Activated naive CD4-positive, alpha-beta T cell treated with anti-CD3 and anti-CD28 coated beads, Interleukin-2, amount 50 U/mL, for 24 hours (primary cell): ENCODE measurements around the gene LCE5A.

Experiments
- H3K27ac Mint-ChIP-seq: one replicate; pipeline ENCODE4 v1.8.0; 2021; ENCODE audit warnings: mild to moderate bottlenecking, mixed read lengths
- H3K27me3 Mint-ChIP-seq: one replicate; pipeline ENCODE4 v1.8.0; 2021; ENCODE audit warnings: mixed read lengths
- H3K36me3 Mint-ChIP-seq: one replicate; pipeline ENCODE4 v1.8.0; 2021; ENCODE audit warnings: mixed read lengths
- H3K4me1 Mint-ChIP-seq: one replicate; pipeline ENCODE4 v1.8.0; 2021; ENCODE audit warnings: mixed read lengths
- H3K4me3 Mint-ChIP-seq: one replicate; pipeline ENCODE4 v1.8.0; 2021; ENCODE audit warnings: mild to moderate bottlenecking, mixed read lengths
- H3K9me3 Mint-ChIP-seq: one replicate; pipeline ENCODE4 v1.8.0; 2021; ENCODE audit warnings: mixed read lengths

Gene LCE5A

GRCh38 chr1:152506899-152507498 is 3.6 kb upstream of the LCE5A start:
- Mint-ChIP-seq H3K27me3 (peaks cover 26% of the 10 kb centered on the region), H3K9me3 (no peaks in the 10 kb centered on the region), H3K4me1 (no peaks in the 10 kb centered on the region), H3K4me3 (no peak overlapping the region), H3K36me3 (no peaks in the 10 kb centered on the region), H3K27ac (no peak overlapping the region)

- no peak overlapping the region for H3K4me3 Mint-ChIP-seq
- no peaks in the 10 kb centered on the region for H3K36me3 Mint-ChIP-seq
- no peak overlapping the region for H3K27ac Mint-ChIP-seq
- no peaks in the 10 kb centered on the region for H3K9me3 Mint-ChIP-seq
- peaks cover 54% of the 10 kb centered on the region for H3K27me3 Mint-ChIP-seq
- peaks cover 5% of the 10 kb centered on the region for H3K4me1 Mint-ChIP-seq
These were observed 993 bp downstream of the LCE5A start for GRCh38 chr1:152511596-152511995.

- Mint-ChIP-seq H3K27ac (no peak overlapping the region), H3K36me3 (no peaks in the 10 kb centered on the region), H3K4me3 (no peak overlapping the region), H3K27me3 (peaks cover 65% of the 10 kb centered on the region), H3K9me3 (no peaks in the 10 kb centered on the region), H3K4me1 (peaks cover 5% of the 10 kb centered on the region)
These were observed 2.5 kb downstream of the LCE5A start for GRCh38 chr1:152513081-152513480.

- H3K27me3 Mint-ChIP-seq, result peaks cover 58% of the 10 kb centered on the region
- H3K27ac Mint-ChIP-seq, result no peak overlapping the region
- peaks cover 5% of the 10 kb centered on the region for H3K4me1 Mint-ChIP-seq
- H3K9me3 Mint-ChIP-seq, result no peaks in the 10 kb centered on the region
- H3K36me3 Mint-ChIP-seq, result no peaks in the 10 kb centered on the region
- peak overlapping the region; percentile 15 for H3K4me3 Mint-ChIP-seq
These were observed 4.3 kb downstream of the LCE5A start for GRCh38 chr1:152514715-152515433.

GRCh38 chr1:152515434-152515783 is 4.8 kb downstream of the LCE5A start:
- Mint-ChIP-seq H3K27ac (no peak overlapping the region), H3K36me3 (no peaks in the 10 kb centered on the region), H3K4me1 (peaks cover 5% of the 10 kb centered on the region), H3K9me3 (no peaks in the 10 kb centered on the region), H3K4me3 (no peak overlapping the region), H3K27me3 (peaks cover 54% of the 10 kb centered on the region)

GRCh38 chr1:152516082-152516481 is 5.5 kb downstream of the LCE5A start:
- Mint-ChIP-seq H3K27me3 (peaks cover 50% of the 10 kb centered on the region), H3K36me3 (no peaks in the 10 kb centered on the region), H3K4me3 (no peak overlapping the region), H3K9me3 (no peaks in the 10 kb centered on the region), H3K27ac (no peak overlapping the region), H3K4me1 (peaks cover 5% of the 10 kb centered on the region)

GRCh38 chr1:152517237-152517811 is 6.7 kb downstream of the LCE5A start:
- H3K36me3 Mint-ChIP-seq, result no peaks in the 10 kb centered on the region
- H3K27me3 Mint-ChIP-seq, result peaks cover 43% of the 10 kb centered on the region
- no peak overlapping the region for H3K4me3 Mint-ChIP-seq
- H3K9me3 Mint-ChIP-seq, result no peaks in the 10 kb centered on the region
- peaks cover 5% of the 10 kb centered on the region for H3K4me1 Mint-ChIP-seq
- no peak overlapping the region for H3K27ac Mint-ChIP-seq

- peaks cover 2% of the 10 kb centered on the region for H3K4me1 Mint-ChIP-seq
- no peak overlapping the region for H3K27ac Mint-ChIP-seq
- no peaks in the 10 kb centered on the region for H3K9me3 Mint-ChIP-seq
- H3K36me3 Mint-ChIP-seq, result no peaks in the 10 kb centered on the region
- peaks cover 31% of the 10 kb centered on the region for H3K27me3 Mint-ChIP-seq
- H3K4me3 Mint-ChIP-seq, result no peak overlapping the region
These were observed 9.2 kb downstream of the LCE5A start for GRCh38 chr1:152519851-152520250.

GRCh38 chr1:152520561-152521090 is 10.0 kb downstream of the LCE5A start:
- H3K9me3 Mint-ChIP-seq, result no peaks in the 10 kb centered on the region
- H3K36me3 Mint-ChIP-seq, result no peaks in the 10 kb centered on the region
- peaks cover 28% of the 10 kb centered on the region for H3K27me3 Mint-ChIP-seq
- no peak overlapping the region for H3K4me3 Mint-ChIP-seq
- no peaks in the 10 kb centered on the region for H3K4me1 Mint-ChIP-seq
- no peak overlapping the region for H3K27ac Mint-ChIP-seq

GRCh38 chr1:152525080-152525641 is 14.6 kb downstream of the LCE5A start:
- no peak overlapping the region for H3K4me3 Mint-ChIP-seq
- no peak overlapping the region for H3K27ac Mint-ChIP-seq
- H3K36me3 Mint-ChIP-seq, result no peaks in the 10 kb centered on the region
- H3K4me1 Mint-ChIP-seq, result no peaks in the 10 kb centered on the region
- no peaks in the 10 kb centered on the region for H3K9me3 Mint-ChIP-seq
- peaks cover 11% of the 10 kb centered on the region for H3K27me3 Mint-ChIP-seq

GRCh38 chr1:152533327-152533938 is 22.8 kb downstream of the LCE5A start:
- Mint-ChIP-seq H3K36me3 (no peaks in the 10 kb centered on the region), H3K27ac (no peak overlapping the region), H3K4me3 (no peak overlapping the region), H3K27me3 (peaks cover 17% of the 10 kb centered on the region), H3K9me3 (no peaks in the 10 kb centered on the region), H3K4me1 (no peaks in the 10 kb centered on the region)

GRCh38 chr1:152535774-152536173 is 25.2 kb downstream of the LCE5A start:
- no peaks in the 10 kb centered on the region for H3K4me1 Mint-ChIP-seq
- no peaks in the 10 kb centered on the region for H3K36me3 Mint-ChIP-seq
- no peak overlapping the region for H3K4me3 Mint-ChIP-seq
- H3K9me3 Mint-ChIP-seq, result no peaks in the 10 kb centered on the region
- peaks cover 18% of the 10 kb centered on the region for H3K27me3 Mint-ChIP-seq
- no peak overlapping the region for H3K27ac Mint-ChIP-seq

GRCh38 chr1:152537496-152537895 is 26.9 kb downstream of the LCE5A start:
- Mint-ChIP-seq H3K9me3 (no peaks in the 10 kb centered on the region), H3K4me3 (no peak overlapping the region), H3K27me3 (peaks cover 21% of the 10 kb centered on the region), H3K36me3 (no peaks in the 10 kb centered on the region), H3K27ac (no peak overlapping the region), H3K4me1 (no peaks in the 10 kb centered on the region)

- Mint-ChIP-seq H3K4me1 (no peaks in the 10 kb centered on the region), H3K36me3 (no peaks in the 10 kb centered on the region), H3K27me3 (peaks cover 18% of the 10 kb centered on the region), H3K4me3 (no peak overlapping the region), H3K27ac (no peak overlapping the region), H3K9me3 (no peaks in the 10 kb centered on the region)
These were observed 29.3 kb downstream of the LCE5A start for GRCh38 chr1:152539901-152540300.

GRCh38 chr1:152543820-152544219 is 33.2 kb downstream of the LCE5A start:
- Mint-ChIP-seq H3K36me3 (no peaks in the 10 kb centered on the region), H3K4me3 (no peak overlapping the region), H3K27me3 (peaks cover 17% of the 10 kb centered on the region), H3K9me3 (peaks cover 4% of the 10 kb centered on the region), H3K27ac (no peak overlapping the region), H3K4me1 (no peaks in the 10 kb centered on the region)

- H3K4me3 Mint-ChIP-seq, result no peak overlapping the region
- H3K27ac Mint-ChIP-seq, result no peak overlapping the region
- H3K36me3 Mint-ChIP-seq, result no peaks in the 10 kb centered on the region
- no peaks in the 10 kb centered on the region for H3K4me1 Mint-ChIP-seq
- peaks cover 12% of the 10 kb centered on the region for H3K27me3 Mint-ChIP-seq
- peaks cover 4% of the 10 kb centered on the region for H3K9me3 Mint-ChIP-seq
These were observed 36.1 kb downstream of the LCE5A start for GRCh38 chr1:152546704-152547103.
